Subcutaneous adipose tissue (tissue), 4 donors: Measurements from ENCODE around the gene RCOR1. TPM values are rescaled to one million over a fixed set of nuclear protein-coding genes. Genes with fewer than 3 reads are reported as not detected.

Source experiments
- total RNA-seq, 4 donors: library from RNA; depleted of rRNA; stranded (reverse); fragments of >200 nt; gene quantifications; one replicate each; pipeline ENCODE4 v1.1.0, GENCODE V29; 2016
- TF ChIP-seq, protein P1 (sequence below): fragments of 450-650 bp; IDR thresholded peaks from one replicate; pipeline ENCODE4 v1.5.1; 2016; ENCODE audit warnings: low read depth, mild to moderate bottlenecking, control low read depth, antibody characterized with exemption, moderate library complexity

The RCOR1 gene
- total RNA-seq, 4 donors from 2014 or later, result 17.6 to 24.3 (median 22.1) TPM

DNA sequence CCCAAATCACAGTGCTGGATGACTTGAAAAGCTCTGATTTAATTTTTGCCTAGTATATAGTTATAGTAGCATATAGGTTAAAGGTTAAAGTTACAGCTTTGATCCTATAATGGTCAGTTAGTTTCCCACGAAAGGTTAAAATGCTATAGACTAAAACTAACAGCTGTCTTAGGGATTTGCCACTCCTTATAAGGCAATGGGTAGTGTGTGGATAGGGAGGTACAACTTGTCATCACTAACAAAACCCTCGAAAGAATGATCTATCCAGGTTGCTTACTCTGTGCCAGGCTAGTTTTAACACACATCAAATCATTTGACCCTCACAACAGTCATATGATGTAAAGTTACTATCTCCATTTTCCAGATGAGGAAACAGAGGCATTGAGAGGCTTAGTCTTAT, 11.7 kb downstream of the RCOR1 start:
- TF ChIP-seq, protein P1, sequence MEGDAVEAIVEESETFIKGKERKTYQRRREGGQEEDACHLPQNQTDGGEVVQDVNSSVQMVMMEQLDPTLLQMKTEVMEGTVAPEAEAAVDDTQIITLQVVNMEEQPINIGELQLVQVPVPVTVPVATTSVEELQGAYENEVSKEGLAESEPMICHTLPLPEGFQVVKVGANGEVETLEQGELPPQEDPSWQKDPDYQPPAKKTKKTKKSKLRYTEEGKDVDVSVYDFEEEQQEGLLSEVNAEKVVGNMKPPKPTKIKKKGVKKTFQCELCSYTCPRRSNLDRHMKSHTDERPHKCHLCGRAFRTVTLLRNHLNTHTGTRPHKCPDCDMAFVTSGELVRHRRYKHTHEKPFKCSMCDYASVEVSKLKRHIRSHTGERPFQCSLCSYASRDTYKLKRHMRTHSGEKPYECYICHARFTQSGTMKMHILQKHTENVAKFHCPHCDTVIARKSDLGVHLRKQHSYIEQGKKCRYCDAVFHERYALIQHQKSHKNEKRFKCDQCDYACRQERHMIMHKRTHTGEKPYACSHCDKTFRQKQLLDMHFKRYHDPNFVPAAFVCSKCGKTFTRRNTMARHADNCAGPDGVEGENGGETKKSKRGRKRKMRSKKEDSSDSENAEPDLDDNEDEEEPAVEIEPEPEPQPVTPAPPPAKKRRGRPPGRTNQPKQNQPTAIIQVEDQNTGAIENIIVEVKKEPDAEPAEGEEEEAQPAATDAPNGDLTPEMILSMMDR, result no peak

GRCh38 chr14:102605029-102605428, 12.6 kb downstream of the RCOR1 start:
- TF ChIP-seq, protein P1, result no peak

- TF ChIP-seq, protein P1, result no peak
Measured at GRCh38 chr14:102606296-102606695, 13.8 kb downstream of the RCOR1 start.

GRCh38 chr14:102608064-102608446, 15.6 kb downstream of the RCOR1 start:
- TF ChIP-seq, protein P1, result no peak

DNA sequence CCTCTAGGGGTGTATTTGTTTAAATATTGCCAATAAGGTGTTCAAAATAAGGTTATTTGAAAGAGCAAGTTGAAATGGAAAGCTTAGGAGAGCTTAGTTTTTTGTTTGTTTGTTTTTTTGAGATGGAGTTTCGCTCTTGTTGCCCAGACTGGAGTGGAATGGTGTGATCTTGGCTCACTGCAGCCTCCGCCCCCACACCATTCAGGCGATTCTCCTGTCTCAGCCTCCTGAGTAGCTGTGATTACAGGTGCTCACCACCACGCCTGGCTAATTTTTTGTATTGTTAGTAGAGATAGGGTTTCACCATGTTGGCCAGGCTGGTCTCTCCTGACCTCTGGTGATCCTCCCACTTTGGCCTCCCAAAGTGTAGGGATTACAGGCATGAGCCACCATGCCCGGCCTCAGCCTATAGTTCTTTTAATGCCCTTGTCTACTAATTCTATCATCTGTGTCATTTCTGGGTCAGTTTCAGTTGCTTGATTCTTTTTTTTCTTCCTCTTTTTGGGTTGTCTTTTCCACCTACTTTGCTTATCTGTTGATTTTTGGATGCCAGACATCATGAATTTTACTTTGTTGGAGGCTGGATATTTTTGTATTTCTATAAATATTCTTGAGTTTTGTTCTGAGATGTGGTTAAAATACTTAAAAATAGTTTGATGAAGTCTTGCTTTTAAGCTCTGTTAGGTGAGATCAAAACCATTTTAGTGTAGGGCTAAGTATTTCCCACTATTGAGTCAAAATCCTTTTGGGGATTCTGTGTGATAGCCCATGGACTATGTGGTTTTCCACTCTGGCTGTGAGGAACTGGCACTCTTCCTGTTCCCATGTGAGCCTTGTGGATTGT, 18.7 kb downstream of the RCOR1 start:
- TF ChIP-seq, protein P1, result no peak

DNA sequence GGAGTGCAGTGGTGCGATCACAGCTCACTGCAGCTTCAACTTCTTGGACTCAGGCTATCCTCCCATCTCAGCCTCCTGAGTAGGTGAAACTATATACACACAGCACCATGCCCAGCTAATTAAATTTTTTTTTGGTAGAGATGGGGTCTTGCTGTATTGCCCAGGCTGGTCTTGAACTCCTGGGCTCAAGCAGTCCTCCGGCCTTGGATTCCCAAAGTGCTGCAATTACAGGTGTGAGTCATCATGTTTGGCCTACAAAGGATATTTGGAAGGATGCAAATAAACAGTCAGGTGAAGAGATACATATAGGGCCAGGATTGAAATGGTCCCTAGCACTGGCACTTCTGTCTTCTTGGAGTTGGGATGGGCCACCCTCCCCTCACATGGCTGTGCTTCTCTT, 23.9 kb downstream of the RCOR1 start:
- TF ChIP-seq, protein P1, result no peak

DNA sequence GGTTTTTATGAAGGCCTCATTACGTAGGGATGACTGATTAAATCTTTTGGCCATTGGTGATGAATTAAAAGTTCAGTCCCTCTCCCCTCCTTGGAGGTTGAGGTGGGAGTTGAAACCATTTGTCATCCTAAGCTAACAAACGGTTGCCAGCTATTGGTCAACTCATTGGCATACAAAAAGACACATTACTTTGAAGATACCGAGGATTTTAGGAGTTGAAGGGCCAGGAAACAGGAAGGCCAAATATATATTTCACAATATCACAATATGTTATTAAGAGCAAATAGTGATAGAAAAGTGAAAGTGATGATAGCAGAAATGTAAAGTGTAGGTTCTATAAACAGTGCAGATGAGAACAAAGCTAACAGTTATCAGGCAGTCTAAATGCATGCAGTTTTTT, 24.4 kb downstream of the RCOR1 start:
- TF ChIP-seq, protein P1, result no peak
